AG04450 (cell line): ENCODE data around the gene GPC3. TPM values are rescaled to one million over a fixed set of nuclear protein-coding genes. Genes with fewer than 3 reads are reported as not detected.
"Not testable (repeated sequence)": the region's sequence is repeated elsewhere in the genome, so short reads cannot be mapped to it uniquely, and the experiment has no call there.

Experiments
- CTCF ChIA-PET: fragments of 300-600, 350-600 bp; formaldehyde crosslinking; extraction: SDS; loops from one replicate; lab custom pipeline; 2022; ENCODE audit warnings: antibody characterized with exemption, inconsistent platforms; lab: Charles Lee
- POLR2A ChIA-PET: fragments of 350-600 bp; formaldehyde crosslinking; extraction: SDS; loops from one replicate; lab custom pipeline; 2021; ENCODE audit warnings: antibody characterized with exemption, inconsistent platforms; lab: Yijun Ruan, JAX
- DNase-seq: peaks from one replicate; pipeline ENCODE4 v3.0.0-alpha.2; 2011; ENCODE audit warnings: low read depth, low spot score
- H3K27ac ChIP-seq: one replicate; pipeline ENCODE4 v1.5.1; 2012; ENCODE audit warnings: low read depth, low read length, control low read depth
- H3K27me3 ChIP-seq: one replicate; pipeline ENCODE4 v1.6.0; 2012; ENCODE audit warnings: low read length; ENCODE audit not compliant: control insufficient read depth, insufficient read depth
- H3K4me3 ChIP-seq: 2 replicates; pipeline ENCODE4 v1.5.1; 2011; ENCODE audit warnings: mild to moderate bottlenecking, low read depth, low read length, control low read depth
- H3K9me3 ChIP-seq: 2 replicates; pipeline ENCODE4 v1.5.1; 2012; ENCODE audit warnings: low read length; ENCODE audit not compliant: control insufficient read depth, insufficient read depth
- polyA plus RNA-seq: library from polyadenylated mRNA; depleted of rRNA; stranded (reverse); fragments of >200 nt; gene quantifications from 2 replicates; pipeline ENCODE4 v1.2.3, GENCODE V29; 2011
- TF ChIP-seq, protein P1 (sequence below): IDR thresholded peaks from 2 replicates; pipeline ENCODE4 v1.5.1; 2011; ENCODE audit warnings: low read depth, low read length, control low read depth, inconsistent platforms

GPC3 gene
- polyA plus RNA-seq, 1 experiment = not detected

DNA sequence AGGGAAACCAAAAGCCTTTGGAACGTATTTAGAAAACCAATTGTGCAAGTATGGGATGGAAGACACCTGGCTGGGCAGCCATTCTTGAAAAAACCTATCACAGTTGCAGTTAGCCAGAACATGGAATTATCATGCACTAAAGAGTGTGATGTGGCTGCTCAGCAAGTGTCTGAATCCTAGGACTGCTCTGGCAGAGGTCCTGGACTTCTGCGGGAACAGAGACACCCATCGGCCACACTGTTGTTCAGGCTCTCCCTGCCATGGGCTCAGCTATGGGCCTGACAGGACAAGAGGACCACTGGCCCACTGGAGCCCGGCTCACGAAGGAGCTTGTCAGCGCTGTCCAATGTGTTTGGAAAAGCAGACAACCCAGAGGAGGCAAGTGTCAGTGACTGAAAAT lies 454.4 kb downstream of the GPC3 start:
- no peak overlapping the region for H3K27ac ChIP-seq
- ChIA-PET CTCF (no interaction called here), POLR2A (no interaction called here)
- TF ChIP-seq, protein P1, sequence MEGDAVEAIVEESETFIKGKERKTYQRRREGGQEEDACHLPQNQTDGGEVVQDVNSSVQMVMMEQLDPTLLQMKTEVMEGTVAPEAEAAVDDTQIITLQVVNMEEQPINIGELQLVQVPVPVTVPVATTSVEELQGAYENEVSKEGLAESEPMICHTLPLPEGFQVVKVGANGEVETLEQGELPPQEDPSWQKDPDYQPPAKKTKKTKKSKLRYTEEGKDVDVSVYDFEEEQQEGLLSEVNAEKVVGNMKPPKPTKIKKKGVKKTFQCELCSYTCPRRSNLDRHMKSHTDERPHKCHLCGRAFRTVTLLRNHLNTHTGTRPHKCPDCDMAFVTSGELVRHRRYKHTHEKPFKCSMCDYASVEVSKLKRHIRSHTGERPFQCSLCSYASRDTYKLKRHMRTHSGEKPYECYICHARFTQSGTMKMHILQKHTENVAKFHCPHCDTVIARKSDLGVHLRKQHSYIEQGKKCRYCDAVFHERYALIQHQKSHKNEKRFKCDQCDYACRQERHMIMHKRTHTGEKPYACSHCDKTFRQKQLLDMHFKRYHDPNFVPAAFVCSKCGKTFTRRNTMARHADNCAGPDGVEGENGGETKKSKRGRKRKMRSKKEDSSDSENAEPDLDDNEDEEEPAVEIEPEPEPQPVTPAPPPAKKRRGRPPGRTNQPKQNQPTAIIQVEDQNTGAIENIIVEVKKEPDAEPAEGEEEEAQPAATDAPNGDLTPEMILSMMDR = no peak
- no peaks in the 10 kb centered on the region for H3K27me3 ChIP-seq
- no peak for DNase-seq
- no peaks in the 10 kb centered on the region for H3K9me3 ChIP-seq
- H3K4me3 ChIP-seq = no peak overlapping the region

DNA sequence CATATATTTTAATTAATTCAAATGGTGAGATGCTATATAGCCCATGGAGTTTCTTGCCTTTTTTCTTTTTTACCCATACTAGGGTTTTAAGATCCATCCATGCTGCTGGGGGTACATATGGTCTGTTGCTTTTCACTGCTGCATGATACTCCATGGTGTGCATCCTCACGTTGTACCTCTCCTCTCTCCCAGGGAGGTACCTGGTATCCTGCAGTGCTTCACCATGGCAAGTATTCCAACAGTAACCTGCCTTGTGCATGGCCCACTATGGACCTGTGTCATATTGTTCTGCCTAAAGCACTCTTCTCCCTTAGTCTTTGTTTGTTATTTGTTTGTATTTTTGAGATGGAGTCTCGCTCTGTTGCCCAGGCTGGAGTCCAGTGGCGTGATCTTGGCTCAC lies 455.8 kb downstream of the GPC3 start:
- H3K9me3 ChIP-seq = no peaks in the 10 kb centered on the region
- POLR2A ChIA-PET = no interaction called here
- CTCF ChIA-PET = no interaction called here
- no peaks in the 10 kb centered on the region for H3K27me3 ChIP-seq
- TF ChIP-seq, protein P1 = no peak
- H3K27ac ChIP-seq = no peak overlapping the region
- DNase-seq = no peak
- no peak overlapping the region for H3K4me3 ChIP-seq

DNA sequence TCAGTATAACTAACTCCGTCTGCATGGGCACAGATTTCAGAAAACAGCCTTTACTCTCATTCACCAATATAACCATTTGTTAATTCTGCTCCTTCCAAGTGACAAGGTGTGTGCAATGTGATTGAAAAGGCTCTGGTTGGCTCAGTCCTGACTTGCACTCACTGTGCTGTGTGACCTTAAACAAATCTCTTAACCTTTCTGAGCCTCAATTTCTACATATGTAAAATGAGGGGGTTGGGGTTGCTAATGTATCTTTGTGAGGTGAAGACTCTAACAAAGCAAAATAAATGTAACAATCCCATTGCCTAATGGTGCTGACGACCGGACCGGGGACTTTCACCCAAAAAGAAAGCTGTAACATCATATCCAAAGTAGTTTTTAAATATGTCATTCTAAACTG lies 457.6 kb downstream of the GPC3 start:
- no peaks in the 10 kb centered on the region for H3K27me3 ChIP-seq
- ChIA-PET POLR2A (no interaction called here), CTCF (no interaction called here)
- no peaks in the 10 kb centered on the region for H3K9me3 ChIP-seq
- TF ChIP-seq, protein P1 = no peak
- H3K4me3 ChIP-seq = no peak overlapping the region
- no peak for DNase-seq
- H3K27ac ChIP-seq = no peak overlapping the region

DNA sequence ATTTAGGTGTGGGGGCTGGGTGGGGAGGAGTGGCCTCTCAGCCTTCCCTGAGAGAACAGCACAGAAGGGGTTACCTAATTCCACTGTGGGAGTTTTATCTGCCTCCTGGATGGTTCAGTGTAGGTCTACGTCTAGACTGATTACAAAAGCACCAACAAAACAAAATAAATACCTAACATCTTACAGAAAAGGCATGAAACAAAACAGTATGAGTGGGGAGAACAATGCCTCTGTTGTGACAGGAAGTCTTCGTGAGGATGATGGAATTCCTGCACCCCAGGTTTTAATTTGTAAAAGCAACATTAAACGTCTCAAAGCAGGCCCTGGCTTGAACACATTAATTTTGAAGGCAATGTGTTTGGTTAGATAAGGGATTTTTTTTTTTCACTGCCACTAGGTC lies 458.0 kb downstream of the GPC3 start:
- DNase-seq = no peak
- no peak overlapping the region for H3K4me3 ChIP-seq
- TF ChIP-seq, protein P1 = no peak
- ChIA-PET POLR2A (no interaction called here), CTCF (no interaction called here)
- H3K9me3 ChIP-seq = no peaks in the 10 kb centered on the region
- H3K27me3 ChIP-seq = no peaks in the 10 kb centered on the region
- no peak overlapping the region for H3K27ac ChIP-seq

DNA sequence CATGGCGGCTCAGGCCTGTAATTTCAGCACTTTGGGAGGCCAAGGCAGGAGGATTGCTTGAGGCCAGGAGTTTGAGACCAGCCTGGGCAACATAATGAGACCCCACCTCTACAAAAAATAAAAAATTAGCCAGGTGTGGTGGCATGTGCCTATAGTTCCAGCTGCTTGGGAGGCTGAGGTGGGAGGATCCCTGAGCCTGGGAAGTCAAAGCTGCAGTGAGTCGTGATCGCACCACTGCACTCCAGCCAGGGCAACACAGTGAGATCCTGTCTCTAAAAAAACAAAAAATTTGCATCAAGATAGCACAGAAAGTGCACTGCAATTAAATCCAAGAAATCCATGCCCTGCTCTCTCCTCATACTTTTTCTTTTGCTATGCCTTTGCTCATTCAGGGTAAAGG lies 458.6 kb downstream of the GPC3 start:
- H3K27ac ChIP-seq, DNase-seq, H3K9me3 ChIP-seq, POLR2A ChIA-PET, H3K27me3 ChIP-seq, H3K4me3 ChIP-seq, CTCF ChIA-PET: not testable (repeated sequence)

DNA sequence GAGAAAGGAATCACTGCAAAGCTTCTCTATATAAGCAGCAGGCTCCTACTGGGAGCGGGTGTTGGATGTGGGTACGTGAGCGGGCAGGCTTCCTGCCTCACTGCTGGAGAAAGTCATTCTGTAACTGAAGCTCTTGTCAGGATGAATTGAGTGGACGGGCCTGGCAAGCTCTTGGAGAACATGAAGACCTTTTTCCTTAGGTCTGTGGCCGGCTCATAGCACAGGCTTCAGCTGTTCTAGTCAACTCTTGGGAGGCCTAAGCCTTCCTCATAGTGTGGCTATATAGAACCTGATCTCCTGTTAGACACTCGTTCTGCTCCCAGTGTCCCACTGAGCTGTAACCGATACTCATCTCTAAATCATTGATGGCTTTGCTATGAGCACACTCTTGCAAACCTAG lies 461.9 kb downstream of the GPC3 start:
- TF ChIP-seq, protein P1 = no peak
- no peaks in the 10 kb centered on the region for H3K9me3 ChIP-seq
- no peak for DNase-seq
- no peak overlapping the region for H3K27ac ChIP-seq
- no peak overlapping the region for H3K4me3 ChIP-seq
- H3K27me3 ChIP-seq = no peaks in the 10 kb centered on the region
- ChIA-PET CTCF (no interaction called here), POLR2A (no interaction called here)
